ENCODE measurements around the gene OBI1.
A peak's percentile ranks its signal among the peaks of the same experiment; 100 is the strongest.

OBI1 gene

DNA sequence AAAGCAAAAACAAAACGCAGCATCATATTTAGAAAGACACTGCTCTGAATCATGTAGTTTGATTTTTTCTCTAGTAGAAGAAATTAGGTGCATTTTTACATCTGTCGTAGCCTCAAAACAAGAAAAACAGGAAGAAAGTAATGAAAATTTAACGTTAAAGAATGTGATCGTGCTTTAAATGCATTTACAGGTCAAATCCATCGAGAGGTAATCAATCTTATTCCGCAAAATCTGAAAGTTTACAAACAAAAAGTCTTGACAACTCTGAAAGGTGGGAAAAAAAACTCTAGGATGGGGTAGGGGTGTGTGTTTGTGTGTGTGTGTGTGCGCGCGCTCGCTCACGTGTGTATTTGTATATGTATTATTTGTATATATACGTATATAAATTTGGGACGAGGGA lies 65.8 kb downstream of the OBI1 start:
- no peak for TF ChIP-seq CTCF (IDR thresholded peaks at IDR 0.05; ENCODE audit: extremely low read depth, missing control alignments)
- DNase-seq (ENCODE audit: low spot score): no peak

GRCh38 chr13:78592584-78592983 lies 66.4 kb downstream of the OBI1 start:
- no peak for TF ChIP-seq CTCF (IDR thresholded peaks at IDR 0.05; ENCODE audit: extremely low read depth, missing control alignments)
- no peak for DNase-seq (ENCODE audit: low spot score)

GRCh38 chr13:78589206-78589605 lies 69.7 kb downstream of the OBI1 start:
- DNase-seq (ENCODE audit: low spot score): peak; percentile 34
- no peak for TF ChIP-seq CTCF (IDR thresholded peaks at IDR 0.05; ENCODE audit: extremely low read depth, missing control alignments)

DNA sequence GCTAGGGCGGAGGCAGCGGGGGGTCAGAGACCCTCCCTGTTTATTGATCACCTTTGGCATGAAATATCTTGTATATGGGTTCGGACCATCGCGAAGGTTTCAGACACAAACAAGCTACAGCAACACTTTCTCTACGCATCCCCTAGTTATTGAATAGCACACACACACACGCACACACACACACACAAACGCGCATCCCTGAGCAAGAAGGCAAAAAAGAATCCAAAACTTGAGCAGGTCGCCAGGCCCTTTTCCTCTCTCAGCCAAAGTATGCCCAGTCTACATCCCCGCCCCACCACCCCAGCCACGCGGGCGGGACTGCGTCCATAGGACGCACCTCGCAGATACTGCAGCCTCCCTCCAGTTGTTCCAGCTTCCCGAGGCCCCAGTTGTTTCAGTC lies 71.6 kb downstream of the OBI1 start:
- no peak for TF ChIP-seq CTCF (IDR thresholded peaks at IDR 0.05; ENCODE audit: extremely low read depth, missing control alignments)
- no peak for DNase-seq (ENCODE audit: low spot score)

DNA sequence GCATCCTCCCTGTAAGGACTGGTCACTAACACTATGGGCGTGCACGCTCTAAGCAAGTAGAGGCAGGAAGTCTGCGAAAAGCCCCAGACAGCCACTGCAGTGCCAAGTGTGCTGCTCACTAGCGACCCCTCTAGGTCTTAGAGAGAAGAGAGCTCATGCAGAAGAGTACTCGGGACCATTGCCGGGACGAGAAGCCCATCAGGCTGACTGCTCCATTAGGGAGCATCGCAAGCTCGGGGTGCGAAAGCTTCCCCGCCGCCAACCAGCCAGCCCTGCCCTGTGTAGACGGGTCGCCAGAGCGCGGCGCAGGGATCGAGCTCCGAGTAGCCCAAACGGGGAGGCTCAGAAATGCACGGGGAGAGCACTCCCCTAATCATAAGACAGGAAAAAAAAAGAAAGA lies 72.2 kb downstream of the OBI1 start:
- TF ChIP-seq CTCF (IDR thresholded peaks at IDR 0.05; ENCODE audit: extremely low read depth, missing control alignments): no peak
- DNase-seq (ENCODE audit: low spot score): no peak

GRCh38 chr13:78576261-78576660 lies 82.7 kb downstream of the OBI1 start:
- no peak for TF ChIP-seq CTCF (IDR thresholded peaks at IDR 0.05; ENCODE audit: extremely low read depth, missing control alignments)
- DNase-seq (ENCODE audit: low spot score): no peak

GRCh38 chr13:78572459-78572858 lies 86.5 kb downstream of the OBI1 start:
- no peak for DNase-seq (ENCODE audit: low spot score)
- TF ChIP-seq CTCF (IDR thresholded peaks at IDR 0.05; ENCODE audit: extremely low read depth, missing control alignments): no peak

Data from GM20000 (cell line).